Activated T-helper 1 cell treated with anti-CD3 and anti-CD28 coated beads, Interleukin-12 subunit alpha, Interleukin-12 subunit beta, Interleukin-2, Interleukin-4 antibody, amounts not matched to agents 30 ng/mL and 10 ng/mL and 1 ng/mL, durations not matched to agents 14 hours and 24 hours and 36 hours (primary cell): ENCODE results near the gene OR9K2. TPM values are rescaled to one million over a fixed set of nuclear protein-coding genes. Genes with fewer than 3 reads are reported as not detected.

Source experiments
- total RNA-seq: library from RNA; stranded (reverse); gene quantifications from 2 replicates; pipeline ENCODE4 v1.2.3, GENCODE V29; 2022

Gene OR9K2
- total RNA-seq, 1 donor from 2014 or later, result not detected

Other genes starting within 250 kb of the OR9K2 start
- 179 and 181 TPM in 2 replicates for gene TESPA1, start 141.6 kb upstream of the OR9K2 start, total RNA-seq
- 0.05 TPM in 1 of 2 replicates, not detected in the other for gene NEUROD4, start 106.4 kb upstream of the OR9K2 start, total RNA-seq
- gene OR10A7, start 94.6 kb downstream of the OR9K2 start, total RNA-seq, result not detected in 2 replicates
- gene OR6C74, start 118.2 kb downstream of the OR9K2 start, total RNA-seq, result not detected in 2 replicates
- gene OR6C6, start 170.2 kb downstream of the OR9K2 start, total RNA-seq, result not detected in 2 replicates
- gene OR6C1, start 187.9 kb downstream of the OR9K2 start, total RNA-seq, result not detected in 2 replicates
- not detected in 2 replicates for gene OR6C3, start 204.3 kb downstream of the OR9K2 start, total RNA-seq
- not detected in 2 replicates for gene OR6C75, start 236.6 kb downstream of the OR9K2 start, total RNA-seq